Esophagus muscularis mucosa (tissue), 3 donors: ENCODE measurements around the gene ZNF576.

Experiments
- POLR2A ChIP-seq: fragments of 450-650 bp; IDR thresholded peaks from one replicate; pipeline ENCODE4 v1.6.1; 2017; ENCODE audit warnings: antibody characterized with exemption, moderate library complexity, mild to moderate bottlenecking, low read depth
- TF ChIP-seq, protein P1 (sequence below), 3 experiments: fragments of 200-600 bp in 2 of 3; fragments of 450-650 bp in 1 of 3; sonication (generic) in 2 of 3; IDR thresholded peaks; one replicate each; pipeline ENCODE4 v1.5.1; 2017 to 2019; ENCODE audit warnings: antibody characterized with exemption in 3 of 3, mild to moderate bottlenecking in 2 of 3, moderate library complexity in 1 of 3

DNA sequence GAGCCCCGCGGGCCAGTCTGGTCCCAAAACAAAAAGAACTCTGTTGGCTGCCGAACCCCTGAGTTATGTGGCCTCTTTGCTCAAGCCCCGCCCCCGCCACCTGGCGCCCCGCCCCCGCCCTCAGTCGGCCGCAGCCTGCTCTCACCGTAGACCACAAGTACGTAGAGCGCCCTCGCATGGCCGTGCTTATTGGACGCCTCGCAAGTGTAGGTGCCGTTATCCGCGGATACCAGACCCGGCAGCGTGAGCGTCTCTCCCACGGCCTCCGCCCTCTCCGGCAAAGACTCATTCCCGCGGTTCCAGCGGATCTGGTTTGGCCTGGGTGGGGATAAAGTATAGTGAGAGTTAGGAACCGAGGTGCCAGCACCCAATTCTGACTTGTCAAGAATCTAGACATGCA is 28.5 kb downstream of the ZNF576 start:
- TF ChIP-seq, protein P1, sequence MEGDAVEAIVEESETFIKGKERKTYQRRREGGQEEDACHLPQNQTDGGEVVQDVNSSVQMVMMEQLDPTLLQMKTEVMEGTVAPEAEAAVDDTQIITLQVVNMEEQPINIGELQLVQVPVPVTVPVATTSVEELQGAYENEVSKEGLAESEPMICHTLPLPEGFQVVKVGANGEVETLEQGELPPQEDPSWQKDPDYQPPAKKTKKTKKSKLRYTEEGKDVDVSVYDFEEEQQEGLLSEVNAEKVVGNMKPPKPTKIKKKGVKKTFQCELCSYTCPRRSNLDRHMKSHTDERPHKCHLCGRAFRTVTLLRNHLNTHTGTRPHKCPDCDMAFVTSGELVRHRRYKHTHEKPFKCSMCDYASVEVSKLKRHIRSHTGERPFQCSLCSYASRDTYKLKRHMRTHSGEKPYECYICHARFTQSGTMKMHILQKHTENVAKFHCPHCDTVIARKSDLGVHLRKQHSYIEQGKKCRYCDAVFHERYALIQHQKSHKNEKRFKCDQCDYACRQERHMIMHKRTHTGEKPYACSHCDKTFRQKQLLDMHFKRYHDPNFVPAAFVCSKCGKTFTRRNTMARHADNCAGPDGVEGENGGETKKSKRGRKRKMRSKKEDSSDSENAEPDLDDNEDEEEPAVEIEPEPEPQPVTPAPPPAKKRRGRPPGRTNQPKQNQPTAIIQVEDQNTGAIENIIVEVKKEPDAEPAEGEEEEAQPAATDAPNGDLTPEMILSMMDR (IDR thresholded peaks at IDR 0.05), result no peak
- TF ChIP-seq POLR2A, result no peak
